Stimulated activated CD4-positive, alpha-beta T cell treated with anti-CD3 and anti-CD28 coated beads, Interleukin-4, amount 100 ng/mL, for 24 hours (primary cell): ENCODE data around the gene CELSR2.
A peak's percentile ranks its signal among the peaks of the same experiment; 100 is the strongest.
"Not testable (repeated sequence)": the region's sequence is repeated elsewhere in the genome, so short reads cannot be mapped to it uniquely, and the experiment has no call there.

ENCODE experiments used
- DNase-seq: peaks from one replicate; pipeline ENCODE4 v3.0.0-alpha.2; 2020

CELSR2 gene

GRCh38 chr1:109248797-109249629 is at the start of gene CELSR2:
TSS of gene CELSR2 (plus strand) at chr1:109249539. CDS start at chr1:109250080, 541 bp downstream.
- DNase-seq = peak; percentile 58

- DNase-seq = no peak
Measured at GRCh38 chr1:109199710-109200109, 49.6 kb upstream of the CELSR2 start.

GRCh38 chr1:109201123-109201703 is 48.1 kb upstream of the CELSR2 start:
- DNase-seq = peak; percentile 85

DNA sequence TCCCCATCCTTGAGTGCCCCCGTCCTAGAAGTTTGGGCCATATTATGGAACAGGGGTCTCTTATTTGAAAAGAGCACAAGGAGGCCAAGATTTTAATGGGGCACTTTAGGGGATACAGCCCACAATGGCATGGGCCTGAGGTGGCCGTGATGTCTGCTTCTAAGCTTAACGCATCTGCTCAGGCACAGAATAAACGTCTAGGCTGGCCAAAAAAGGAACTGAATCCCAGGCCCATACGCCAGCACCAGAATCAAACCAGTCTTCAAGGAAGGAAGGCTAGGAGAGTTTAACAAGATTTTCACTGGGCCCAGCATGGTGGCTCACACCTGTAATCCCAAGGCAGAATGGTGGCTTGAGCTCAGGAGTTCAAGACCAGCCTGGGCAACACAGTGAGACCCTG is 44.9 kb upstream of the CELSR2 start:
- DNase-seq = no peak

GRCh38 chr1:109206339-109206738 is 43.0 kb upstream of the CELSR2 start:
- DNase-seq = no peak

GRCh38 chr1:109207467-109208103 is 41.8 kb upstream of the CELSR2 start:
- no peak for DNase-seq

DNA sequence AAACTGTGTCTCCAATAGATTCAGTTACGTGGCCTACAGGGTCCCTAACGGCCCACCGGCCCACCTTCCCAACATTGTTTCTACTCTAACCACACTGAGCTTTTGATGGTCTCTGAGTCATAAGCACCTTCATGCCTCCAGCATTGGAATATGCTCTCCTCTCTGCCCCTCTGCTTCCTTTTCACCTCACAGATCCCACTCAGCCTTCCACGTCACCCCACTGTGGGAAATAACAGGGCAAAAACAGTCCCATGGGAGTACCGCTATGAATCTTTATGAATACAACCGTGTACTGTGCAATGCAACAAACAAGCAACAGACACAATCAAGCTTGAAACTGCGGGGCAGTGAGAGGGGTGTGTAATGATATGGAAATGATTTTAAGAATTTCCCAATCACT is 40.9 kb upstream of the CELSR2 start:
- DNase-seq = no peak

DNA sequence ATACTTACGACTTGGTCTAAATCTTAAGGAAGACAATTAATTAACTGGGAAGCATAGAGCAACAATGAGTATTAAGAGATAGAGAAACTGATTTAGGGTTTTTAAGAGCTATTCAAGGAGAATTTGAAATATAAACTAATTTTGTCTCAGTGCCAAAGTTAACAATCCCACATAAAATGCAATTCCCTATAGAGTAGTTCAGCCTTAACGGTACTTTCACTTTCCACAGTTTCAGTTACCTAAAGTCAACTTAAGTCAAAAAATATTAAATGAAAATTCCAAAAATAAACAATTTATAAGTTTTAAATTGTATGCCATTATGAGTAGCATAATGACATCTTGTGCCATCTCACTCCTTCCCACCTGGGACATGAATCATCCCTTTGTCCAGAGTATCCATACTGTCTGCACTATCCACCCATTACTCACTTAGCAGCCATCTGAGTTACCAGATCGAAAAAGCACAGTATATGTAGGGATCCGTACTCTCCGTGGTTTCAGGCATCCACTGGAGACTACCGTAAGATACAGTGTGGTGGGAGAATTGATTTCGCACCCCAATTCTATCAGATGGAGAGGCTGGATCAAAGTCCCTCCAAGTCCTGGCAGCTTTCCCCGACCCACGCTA is 40.4 kb upstream of the CELSR2 start:
- no peak for DNase-seq

- no peak for DNase-seq
Measured at GRCh38 chr1:109210058-109210457, 39.3 kb upstream of the CELSR2 start.

GRCh38 chr1:109213345-109213823 is 36.0 kb upstream of the CELSR2 start:
- DNase-seq = no peak

GRCh38 chr1:109213824-109214693 is 35.3 kb upstream of the CELSR2 start, which contains the start of gene SARS1:
TSS of gene SARS1 (plus strand) at chr1:109213918. CDS start at chr1:109213993, 75 bp downstream.
- DNase-seq = peak; percentile 86

DNA sequence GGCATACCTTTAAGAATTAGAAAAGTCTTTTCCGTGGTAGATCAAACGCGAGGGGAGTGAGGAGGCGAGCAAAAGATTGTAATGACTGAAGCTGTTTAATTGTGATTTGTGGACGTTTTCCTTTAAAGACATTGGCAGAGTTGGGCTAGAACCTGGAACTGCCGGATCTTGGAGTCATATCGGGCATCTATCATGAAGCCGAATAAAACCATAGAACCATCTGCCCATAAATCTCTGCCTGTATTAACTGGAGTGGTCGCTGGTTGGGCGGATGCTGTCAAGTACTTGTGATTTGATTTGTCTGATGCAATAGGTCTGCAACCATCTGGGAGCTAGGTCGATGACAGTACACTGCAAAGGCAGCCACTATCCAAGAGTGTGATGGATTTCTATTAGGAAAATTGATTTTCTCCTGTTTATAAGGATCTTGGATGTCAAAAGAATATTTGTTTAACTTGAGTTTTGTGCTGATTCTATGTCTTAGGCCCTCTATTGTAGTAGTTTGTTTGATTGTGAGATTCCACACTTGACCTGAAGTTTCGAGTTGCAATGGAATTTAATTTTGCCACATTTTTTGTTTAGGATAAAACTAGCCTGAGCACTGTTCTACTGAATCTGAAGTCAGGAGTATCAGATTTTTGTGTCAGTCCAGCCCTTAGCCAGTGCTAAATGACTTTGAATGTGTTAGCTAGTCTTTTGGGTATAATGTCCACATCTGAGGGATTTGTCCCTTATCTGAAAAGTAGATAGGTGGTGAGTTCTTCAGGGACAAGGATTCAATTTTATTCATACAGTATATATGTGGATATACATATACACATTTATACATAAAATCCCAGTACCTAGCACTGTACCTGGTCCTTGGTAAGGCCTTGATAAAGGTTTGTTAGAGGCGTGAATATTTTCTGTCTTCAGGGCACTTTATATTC is 34.4 kb upstream of the CELSR2 start:
- peak; percentile 52 for DNase-seq

GRCh38 chr1:109216662-109217061 is 32.7 kb upstream of the CELSR2 start:
- DNase-seq = no peak

- DNase-seq = no peak
Measured at GRCh38 chr1:109218516-109218915, 30.8 kb upstream of the CELSR2 start.

DNA sequence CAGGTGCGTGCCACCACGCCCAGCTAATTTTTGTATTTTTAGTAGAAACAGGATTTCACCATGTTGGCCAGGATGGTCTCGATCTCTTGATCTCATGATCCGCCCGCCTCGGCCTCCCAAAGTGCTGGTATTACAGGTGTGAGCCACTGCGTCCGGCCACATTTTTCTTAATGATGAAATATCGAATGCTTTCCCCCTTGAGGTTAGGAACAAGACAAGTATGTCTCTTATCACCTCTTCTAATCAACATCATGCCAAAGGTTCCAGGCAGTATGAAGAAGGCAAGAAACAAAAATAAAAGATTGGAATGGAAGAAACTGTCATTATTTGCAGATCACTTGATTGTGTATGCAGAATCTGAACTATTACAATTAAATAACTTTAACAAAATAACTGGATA is 28.1 kb upstream of the CELSR2 start:
- not testable (repeated sequence) for DNase-seq

- DNase-seq = no peak
Measured at GRCh38 chr1:109225308-109225707, 24.0 kb upstream of the CELSR2 start.

DNA sequence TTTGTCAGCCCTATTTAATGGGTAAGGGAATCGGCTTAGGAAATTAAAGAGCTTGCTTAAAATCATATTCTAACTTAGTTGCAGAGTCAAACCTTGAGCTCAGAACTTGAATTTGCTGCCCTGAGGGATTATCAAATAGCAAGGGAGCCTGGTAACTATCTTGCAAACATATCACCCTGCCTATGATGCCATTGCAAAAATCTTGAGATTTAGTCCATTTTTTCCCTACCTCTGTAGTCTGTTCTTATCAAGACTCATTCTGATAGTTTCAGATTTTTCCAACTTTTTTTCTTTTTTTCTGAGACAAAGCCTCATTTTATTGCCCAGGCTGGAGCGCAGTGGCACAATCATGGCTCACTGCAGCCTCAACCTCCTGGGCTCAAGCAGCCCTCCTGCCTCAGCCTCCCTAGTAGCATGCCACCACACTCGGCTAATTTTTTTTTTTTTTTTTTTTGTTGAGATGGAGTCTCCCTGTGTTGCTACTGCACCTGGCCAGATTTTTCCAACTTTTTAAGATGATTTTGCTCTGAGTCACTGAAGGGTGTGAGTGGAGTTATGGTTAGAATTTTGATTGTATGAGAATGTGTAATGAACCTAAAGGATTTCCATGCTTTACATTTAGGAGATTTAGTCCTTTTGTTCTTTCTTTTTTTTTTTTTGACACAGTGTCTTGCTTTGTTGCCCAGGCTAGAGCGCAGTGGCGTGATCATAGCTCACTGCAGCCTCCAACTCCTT is 23.5 kb upstream of the CELSR2 start:
- no peak for DNase-seq

DNA sequence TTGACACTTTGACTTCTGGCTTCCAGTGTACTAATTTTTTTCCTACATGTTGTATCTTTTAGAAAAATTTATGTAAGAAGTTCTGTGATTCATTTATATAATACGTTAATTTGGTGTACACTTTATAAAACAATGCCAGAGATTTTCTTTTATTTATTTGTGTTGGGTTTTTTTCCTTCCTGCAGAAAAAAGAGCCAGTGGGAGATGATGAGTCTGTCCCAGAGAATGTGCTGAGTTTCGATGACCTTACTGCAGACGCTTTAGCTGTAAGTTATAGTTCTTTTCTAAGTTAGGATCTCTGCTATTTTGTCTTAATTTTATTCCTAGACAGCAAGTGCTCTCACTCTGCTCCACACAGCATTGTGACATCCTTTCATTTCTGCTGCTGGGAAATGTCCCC is 21.2 kb upstream of the CELSR2 start:
- no peak for DNase-seq

- no peak for DNase-seq
Measured at GRCh38 chr1:109229531-109230127, 19.7 kb upstream of the CELSR2 start.

DNA sequence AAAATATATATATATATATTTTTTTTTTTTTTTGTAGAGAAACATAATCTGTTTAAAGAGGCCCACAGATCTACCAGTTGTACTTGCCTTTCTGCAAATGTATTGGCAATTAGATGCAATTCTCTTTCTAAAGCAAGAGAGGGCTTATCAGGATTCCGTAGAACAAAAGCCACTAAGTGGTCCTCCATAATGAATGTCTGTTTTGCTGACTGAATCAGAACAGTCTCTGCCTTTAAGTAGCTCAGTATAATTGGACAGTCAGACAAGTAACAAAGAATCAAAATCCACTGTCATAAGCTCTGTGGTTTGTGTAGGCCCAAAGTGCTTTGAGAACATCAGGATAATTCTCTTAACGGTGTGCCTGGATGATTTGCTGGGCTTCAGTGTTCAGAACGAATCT is 18.3 kb upstream of the CELSR2 start:
- no peak for DNase-seq
